ENCODE data around the gene SYNE1. TPM values are rescaled to one million over a fixed set of nuclear protein-coding genes. Genes with fewer than 3 reads are reported as not detected.

The SYNE1 gene
- total RNA-seq, 1 donor from 2014 or later: 24.9 TPM

DNA sequence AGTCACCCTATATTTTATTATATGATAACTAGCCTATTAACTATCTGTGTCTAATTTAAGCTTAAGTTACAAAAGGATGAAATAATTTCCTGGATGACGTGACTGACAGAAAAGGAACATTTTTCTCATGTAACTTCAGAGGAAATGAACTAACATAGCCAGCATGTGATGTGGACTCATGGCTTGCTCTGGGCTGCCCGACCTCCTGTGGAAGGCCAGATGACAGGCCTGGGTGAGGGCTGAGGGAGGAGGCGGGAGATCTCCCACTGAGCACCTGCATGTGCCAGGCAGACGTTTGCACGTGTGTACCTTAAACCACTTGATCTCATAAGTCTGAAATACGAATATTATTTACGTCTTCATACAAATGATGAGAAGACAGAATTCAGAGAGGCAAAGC, 321.1 kb downstream of the SYNE1 start:
- TF ChIP-seq, protein P1, sequence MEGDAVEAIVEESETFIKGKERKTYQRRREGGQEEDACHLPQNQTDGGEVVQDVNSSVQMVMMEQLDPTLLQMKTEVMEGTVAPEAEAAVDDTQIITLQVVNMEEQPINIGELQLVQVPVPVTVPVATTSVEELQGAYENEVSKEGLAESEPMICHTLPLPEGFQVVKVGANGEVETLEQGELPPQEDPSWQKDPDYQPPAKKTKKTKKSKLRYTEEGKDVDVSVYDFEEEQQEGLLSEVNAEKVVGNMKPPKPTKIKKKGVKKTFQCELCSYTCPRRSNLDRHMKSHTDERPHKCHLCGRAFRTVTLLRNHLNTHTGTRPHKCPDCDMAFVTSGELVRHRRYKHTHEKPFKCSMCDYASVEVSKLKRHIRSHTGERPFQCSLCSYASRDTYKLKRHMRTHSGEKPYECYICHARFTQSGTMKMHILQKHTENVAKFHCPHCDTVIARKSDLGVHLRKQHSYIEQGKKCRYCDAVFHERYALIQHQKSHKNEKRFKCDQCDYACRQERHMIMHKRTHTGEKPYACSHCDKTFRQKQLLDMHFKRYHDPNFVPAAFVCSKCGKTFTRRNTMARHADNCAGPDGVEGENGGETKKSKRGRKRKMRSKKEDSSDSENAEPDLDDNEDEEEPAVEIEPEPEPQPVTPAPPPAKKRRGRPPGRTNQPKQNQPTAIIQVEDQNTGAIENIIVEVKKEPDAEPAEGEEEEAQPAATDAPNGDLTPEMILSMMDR (conservative IDR thresholded peaks at IDR 0.05): no peak
- Mint-ChIP-seq H3K36me3 (ENCODE audit: low read depth) (peaks cover 3% of the 10 kb centered on the region), H3K9me3 (peaks cover 2% of the 10 kb centered on the region), H3K4me1 (peaks cover 8% of the 10 kb centered on the region), H3K4me3 (no peak overlapping the region), H3K27ac (ENCODE audit: unreplicated experiment) (no peak overlapping the region), H3K27me3 (ENCODE audit: low read depth) (no peaks in the 10 kb centered on the region)
- DNase-seq (ENCODE audit: low read depth, low spot score): no peak

DNA sequence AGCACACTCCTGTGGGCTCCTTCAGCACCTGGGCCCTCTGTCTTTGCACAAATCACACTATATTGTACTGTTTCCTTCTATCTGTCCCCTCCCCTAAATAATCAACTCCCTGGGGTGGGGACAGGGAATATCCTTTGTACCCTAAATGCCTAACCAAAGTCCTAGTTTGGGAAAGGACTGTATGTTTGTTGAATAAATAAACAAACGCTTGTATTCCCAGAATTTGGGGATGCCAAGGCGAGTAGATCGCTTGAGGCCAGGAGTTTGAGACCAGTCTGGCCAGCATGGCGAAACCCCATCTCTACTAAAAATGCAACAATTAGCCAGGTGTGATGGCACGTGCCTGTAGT, 322.7 kb downstream of the SYNE1 start:
- Mint-ChIP-seq H3K4me1 (peaks cover 8% of the 10 kb centered on the region), H3K9me3 (peaks cover 2% of the 10 kb centered on the region), H3K27me3 (ENCODE audit: low read depth) (no peaks in the 10 kb centered on the region), H3K4me3 (no peak overlapping the region), H3K27ac (ENCODE audit: unreplicated experiment) (no peak overlapping the region), H3K36me3 (ENCODE audit: low read depth) (peaks cover 3% of the 10 kb centered on the region)
- DNase-seq (ENCODE audit: low read depth, low spot score): no peak
- TF ChIP-seq, protein P1 (conservative IDR thresholded peaks at IDR 0.05): no peak

DNA sequence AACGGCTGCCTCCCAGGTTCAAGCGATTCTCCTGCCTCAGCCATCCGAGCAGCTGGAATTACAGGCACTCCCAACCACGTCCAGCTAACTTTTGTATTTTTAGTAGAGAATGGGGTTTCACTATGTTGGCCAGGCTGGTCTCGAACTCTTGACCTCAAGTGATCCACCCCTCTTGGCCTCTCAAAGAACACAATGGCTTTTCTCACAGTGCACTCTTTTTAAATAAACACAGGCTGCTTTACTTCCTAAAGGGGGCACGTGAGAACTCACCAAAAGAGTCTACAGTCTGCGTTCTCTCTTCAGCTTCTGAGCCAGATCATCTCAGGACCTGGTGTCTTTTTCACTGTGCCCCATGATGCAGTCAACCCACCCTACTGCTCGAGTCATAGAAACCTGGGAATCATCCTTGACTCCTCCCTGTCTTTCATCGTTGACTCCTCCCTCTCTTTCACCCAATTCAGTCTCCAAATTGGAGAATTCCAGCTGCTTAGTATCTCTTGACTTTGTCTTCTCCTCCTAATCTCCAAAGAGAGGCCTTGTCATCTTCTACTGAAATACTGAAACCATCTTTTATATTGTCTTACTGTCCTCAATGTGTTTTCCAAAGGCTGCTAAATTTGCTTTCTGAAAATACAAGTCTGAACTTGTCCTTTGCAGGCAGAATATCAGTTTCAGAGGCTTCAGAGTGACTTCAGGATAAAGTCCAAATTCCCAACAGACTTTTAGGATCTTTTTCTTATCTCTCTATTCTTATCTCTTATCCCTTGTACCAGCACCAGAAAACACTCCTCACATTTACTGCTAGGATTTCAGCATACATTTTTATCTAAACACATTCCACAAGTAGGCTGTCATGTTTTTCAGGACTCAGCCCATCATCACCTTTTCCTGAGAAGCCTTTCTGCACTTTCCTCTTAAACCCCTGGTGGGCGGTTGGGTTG, 323.4 kb downstream of the SYNE1 start:
- no peaks in the 10 kb centered on the region for H3K27me3 Mint-ChIP-seq (ENCODE audit: low read depth)
- TF ChIP-seq, protein P1 (conservative IDR thresholded peaks at IDR 0.05): no peak
- no peak overlapping the region for H3K27ac Mint-ChIP-seq (ENCODE audit: unreplicated experiment)
- H3K4me1 Mint-ChIP-seq: peaks cover 8% of the 10 kb centered on the region
- peaks cover 3% of the 10 kb centered on the region for H3K36me3 Mint-ChIP-seq (ENCODE audit: low read depth)
- no peak overlapping the region for H3K4me3 Mint-ChIP-seq
- DNase-seq (ENCODE audit: low read depth, low spot score): no peak
- peaks cover 2% of the 10 kb centered on the region for H3K9me3 Mint-ChIP-seq

DNA sequence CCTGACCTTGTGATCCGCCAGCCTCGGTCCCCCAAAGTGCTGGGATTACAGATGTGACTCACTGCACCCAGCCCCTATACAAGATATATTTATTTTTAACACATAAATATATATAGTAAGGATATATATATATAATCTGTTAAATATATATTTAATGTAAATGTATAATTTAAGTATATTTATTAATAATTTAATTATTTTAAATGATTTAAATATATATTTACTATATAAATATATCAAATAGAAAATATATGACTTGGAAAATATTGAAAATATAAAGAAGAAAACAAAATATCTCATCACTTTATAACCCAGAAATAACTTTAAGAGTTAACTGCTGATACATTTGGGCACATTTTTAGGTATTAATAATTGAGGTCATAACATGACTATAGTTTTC, 324.7 kb downstream of the SYNE1 start:
- no peak for DNase-seq (ENCODE audit: low read depth, low spot score)
- H3K9me3 Mint-ChIP-seq: peaks cover 2% of the 10 kb centered on the region
- peaks cover 8% of the 10 kb centered on the region for H3K4me1 Mint-ChIP-seq
- TF ChIP-seq, protein P1 (conservative IDR thresholded peaks at IDR 0.05): no peak
- no peak overlapping the region for H3K4me3 Mint-ChIP-seq
- H3K27me3 Mint-ChIP-seq (ENCODE audit: low read depth): no peaks in the 10 kb centered on the region
- H3K36me3 Mint-ChIP-seq (ENCODE audit: low read depth): peaks cover 3% of the 10 kb centered on the region
- no peak overlapping the region for H3K27ac Mint-ChIP-seq (ENCODE audit: unreplicated experiment)

DNA sequence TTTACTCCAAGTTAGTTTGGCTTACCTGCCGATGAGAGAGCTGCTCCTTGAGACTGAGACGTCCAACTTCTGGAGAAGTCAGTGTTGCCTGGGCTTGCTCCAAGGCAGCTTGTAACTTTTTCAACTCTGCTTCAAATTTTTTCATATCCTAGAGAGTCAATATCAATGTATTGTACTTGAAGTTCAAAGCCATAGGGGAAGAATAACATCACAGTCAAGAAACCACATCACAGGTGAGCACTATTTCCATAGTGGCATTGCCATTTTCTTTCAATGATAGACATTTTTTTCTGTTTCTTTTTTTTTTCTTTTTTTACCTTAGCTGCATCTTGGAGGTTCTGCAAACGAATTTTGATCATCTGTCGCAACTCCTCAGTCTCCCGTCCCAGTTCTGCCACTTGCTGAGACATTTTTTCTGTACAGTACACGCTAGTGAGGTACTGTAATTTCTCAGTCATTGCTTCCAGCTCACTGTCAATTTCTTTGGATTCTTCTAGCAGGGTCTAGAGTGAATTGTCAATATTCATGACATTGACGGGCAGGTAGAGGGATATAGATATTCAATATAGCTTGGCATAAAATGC, 326.7 kb downstream of the SYNE1 start:
- TF ChIP-seq, protein P1 (conservative IDR thresholded peaks at IDR 0.05): no peak
- H3K27ac Mint-ChIP-seq (ENCODE audit: unreplicated experiment): no peak overlapping the region
- no peak for DNase-seq (ENCODE audit: low read depth, low spot score)
- peaks cover 8% of the 10 kb centered on the region for H3K4me1 Mint-ChIP-seq
- peaks cover 2% of the 10 kb centered on the region for H3K9me3 Mint-ChIP-seq
- peaks cover 5% of the 10 kb centered on the region for H3K36me3 Mint-ChIP-seq (ENCODE audit: low read depth)
- H3K27me3 Mint-ChIP-seq (ENCODE audit: low read depth): no peaks in the 10 kb centered on the region
- H3K4me3 Mint-ChIP-seq: no peak overlapping the region

Measured in neural crest cell (in vitro differentiated cells).